Breast epithelium (tissue), 3 donors: ENCODE results near the gene ABTB2.

Experiments used
- CTCF ChIP-seq, 3 donors: fragments of 450-650 bp; IDR thresholded peaks; one replicate each; pipeline ENCODE4 v1.5.1; 2016 to 2017; ENCODE audit warnings: antibody characterized with exemption in 3 of 3, mild to moderate bottlenecking in 3 of 3, moderate library complexity in 3 of 3
- POLR2A ChIP-seq: fragments of 450-650 bp; IDR thresholded peaks from one replicate; pipeline ENCODE4 v1.6.1; 2016; ENCODE audit warnings: antibody characterized with exemption, mild to moderate bottlenecking, moderate library complexity
- POLR2AphosphoS5 ChIP-seq, 3 donors: sonication (generic); formaldehyde crosslinking; IDR thresholded peaks; one replicate each; pipeline ENCODE4 v1.6.1; 2017; ENCODE audit warnings: antibody characterized with exemption in 3 of 3

- TF ChIP-seq CTCF (IDR thresholded peaks at IDR 0.05) (no peak), POLR2A (no peak), POLR2AphosphoS5 (IDR thresholded peaks at IDR 0.05) (no peak)
Observed at GRCh38 chr11:34104680-34105078, 253.1 kb downstream of the ABTB2 start.
